Measurements from ENCODE around the gene ZNF827. TPM values are rescaled to one million over a fixed set of nuclear protein-coding genes. Genes with fewer than 3 reads are reported as not detected.

The ZNF827 gene
- total and polyA plus RNA-seq, 3 experiments from 2014 or later = 6.9 to 32.5 (median 32.2) TPM

DNA sequence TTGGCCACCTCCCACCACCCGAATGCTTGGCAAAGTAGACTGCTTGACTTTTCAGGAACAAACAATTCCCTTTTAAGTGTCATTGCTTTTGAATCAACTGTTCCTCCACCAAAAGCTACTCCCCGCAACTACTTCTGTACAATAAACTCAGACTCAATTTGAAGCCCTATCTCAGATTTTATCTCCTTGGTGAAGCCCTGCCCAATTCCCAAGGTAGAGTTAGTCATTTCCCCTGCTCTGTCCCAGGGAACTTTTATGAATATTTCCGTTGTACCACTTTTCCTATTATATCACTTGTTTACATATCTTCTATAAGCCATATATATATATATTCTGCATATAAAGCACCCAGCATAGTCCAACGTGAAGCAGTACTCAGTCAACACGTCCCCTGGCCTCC is 155.9 kb downstream of the ZNF827 start:
- H3K36me3 Mint-ChIP-seq = peaks cover 20 to 56% (median 31%) of the 10 kb centered on the region in 3 donors
- peak overlapping the region in 3 of 8 donors; percentile 30 to 92 (median 55) for H3K27ac Mint-ChIP-seq
- Histone ChIP-seq H3K4me3 (ENCODE audit: low read length) (no peak overlapping the region), H3K27ac (ENCODE audit: low read depth, low read length) (no peak overlapping the region), H3K36me3 (ENCODE audit: insufficient read depth, low read length) (no peaks in the 10 kb centered on the region), H3K27me3 (ENCODE audit: insufficient read depth, low read length, poor library complexity, severe bottlenecking) (no peaks in the 10 kb centered on the region), H3K4me1 (ENCODE audit: insufficient read depth, low read length) (no peaks in the 10 kb centered on the region), H3K9me3 (ENCODE audit: low read length) (no peaks in the 10 kb centered on the region)
- POLR2A ChIA-PET = no interaction called here
- H3K4me3 Mint-ChIP-seq = no peak overlapping the region
- peaks cover 0 to 1% of the 10 kb centered on the region in 2 donors for H3K27me3 Mint-ChIP-seq
- peaks cover 0 to 13% (median 0%) of the 10 kb centered on the region in 3 donors for H3K4me1 Mint-ChIP-seq
- CTCF ChIA-PET = no interaction called here
- DNase-seq = no peak
- H3K9me3 Mint-ChIP-seq = no peaks in the 10 kb centered on the region

DNA sequence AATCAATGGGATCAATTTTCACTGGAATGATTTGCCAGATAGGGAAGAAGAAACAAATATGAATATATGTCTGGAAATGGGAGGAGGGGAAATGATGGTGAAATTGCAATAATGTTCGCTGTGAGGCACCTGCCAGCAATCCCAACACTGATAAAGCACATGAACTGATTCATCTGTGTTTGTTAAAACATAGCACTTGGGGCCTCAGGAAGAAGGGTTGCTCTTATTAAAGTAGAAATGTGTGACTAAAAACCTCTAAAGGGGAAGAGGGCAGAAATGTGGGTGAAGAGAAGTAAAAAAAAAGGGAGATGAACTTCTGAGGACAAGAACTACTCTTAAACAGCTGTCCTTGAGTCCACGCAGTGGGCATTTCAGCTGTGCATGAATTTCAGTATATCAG is 157.3 kb downstream of the ZNF827 start:
- Mint-ChIP-seq H3K4me3 (no peak overlapping the region), H3K4me1 (peaks cover 0 to 13% (median 0%) of the 10 kb centered on the region in 3 donors), H3K36me3 (peaks cover 20 to 61% (median 33%) of the 10 kb centered on the region in 3 donors), H3K9me3 (no peaks in the 10 kb centered on the region), H3K27me3 (peaks cover 0 to 1% of the 10 kb centered on the region in 2 donors), H3K27ac (no peak overlapping the region)
- no peaks in the 10 kb centered on the region for H3K27me3 ChIP-seq (ENCODE audit: insufficient read depth, low read length, poor library complexity, severe bottlenecking)
- H3K9me3 ChIP-seq (ENCODE audit: low read length) = no peaks in the 10 kb centered on the region
- no peaks in the 10 kb centered on the region for H3K4me1 ChIP-seq (ENCODE audit: insufficient read depth, low read length)
- ChIA-PET POLR2A (no interaction called here), CTCF (no interaction called here)
- H3K27ac ChIP-seq (ENCODE audit: low read depth, low read length) = no peak overlapping the region
- no peak for DNase-seq
- no peaks in the 10 kb centered on the region for H3K36me3 ChIP-seq (ENCODE audit: insufficient read depth, low read length)
- H3K4me3 ChIP-seq (ENCODE audit: low read length) = no peak overlapping the region

DNA sequence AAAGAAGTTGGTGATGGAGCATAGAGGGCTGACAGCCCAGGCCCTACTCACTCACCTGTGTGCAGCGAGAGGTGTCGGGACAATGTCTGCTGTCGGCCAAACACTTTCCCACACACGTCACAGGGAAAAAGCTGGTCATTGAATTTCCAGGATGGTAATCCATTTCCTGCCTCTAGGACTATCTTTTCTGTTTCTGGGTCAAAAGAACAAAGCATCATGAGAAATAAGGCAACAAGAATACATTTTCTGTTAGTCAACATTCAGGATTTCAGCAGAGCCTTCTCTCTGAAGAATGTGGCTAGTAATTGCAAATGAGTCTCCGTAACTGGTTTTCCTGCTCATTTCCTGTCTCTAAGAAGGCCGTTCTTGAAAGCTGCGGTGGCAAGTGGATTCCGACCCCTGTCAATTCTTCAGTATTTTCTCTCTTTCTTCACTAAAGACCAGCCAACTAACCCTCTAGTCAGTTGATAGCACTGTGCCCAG is 159.3 kb downstream of the ZNF827 start:
- H3K27ac Mint-ChIP-seq = peak overlapping the region in 2 of 8 donors; percentile 43 to 78
- H3K27me3 Mint-ChIP-seq = peaks cover 0 to 1% of the 10 kb centered on the region in 2 donors
- ChIA-PET CTCF (no interaction called here), POLR2A (no interaction called here)
- Histone ChIP-seq H3K9me3 (ENCODE audit: low read length) (no peaks in the 10 kb centered on the region), H3K36me3 (ENCODE audit: insufficient read depth, low read length) (no peaks in the 10 kb centered on the region), H3K4me1 (ENCODE audit: insufficient read depth, low read length) (no peaks in the 10 kb centered on the region), H3K27me3 (ENCODE audit: insufficient read depth, low read length, poor library complexity, severe bottlenecking) (no peaks in the 10 kb centered on the region), H3K27ac (ENCODE audit: low read depth, low read length) (no peak overlapping the region), H3K4me3 (ENCODE audit: low read length) (no peak overlapping the region)
- DNase-seq = no peak
- H3K9me3 Mint-ChIP-seq = no peaks in the 10 kb centered on the region
- H3K4me3 Mint-ChIP-seq = no peak overlapping the region
- peaks cover 0 to 13% (median 0%) of the 10 kb centered on the region in 3 donors for H3K4me1 Mint-ChIP-seq
- peaks cover 18 to 68% (median 29%) of the 10 kb centered on the region in 3 donors for H3K36me3 Mint-ChIP-seq

DNA sequence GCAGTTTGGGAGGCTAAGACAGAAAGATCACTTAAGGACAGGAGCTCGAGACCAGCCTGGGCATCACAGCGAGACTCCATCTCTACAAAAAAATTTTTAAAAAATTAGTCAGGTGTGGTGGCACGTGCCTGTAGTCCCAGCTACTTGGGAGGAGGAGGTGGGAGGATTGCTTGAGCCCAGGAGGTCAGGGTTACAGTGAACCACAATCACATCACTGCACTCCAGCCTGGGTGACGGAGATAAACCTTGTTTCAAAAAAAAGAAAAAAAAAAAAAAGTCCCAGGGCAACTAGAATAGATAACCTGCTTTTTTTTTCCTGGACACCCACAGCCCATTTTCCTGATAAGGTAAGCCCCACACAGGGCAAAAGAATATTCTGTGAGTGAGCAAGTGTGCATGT is 162.4 kb downstream of the ZNF827 start:
- ChIA-PET CTCF (no interaction called here), POLR2A (no interaction called here)
- no peak overlapping the region for H3K4me3 ChIP-seq (ENCODE audit: low read length)
- no peaks in the 10 kb centered on the region for H3K9me3 ChIP-seq (ENCODE audit: low read length)
- DNase-seq = no peak
- H3K27ac ChIP-seq (ENCODE audit: low read depth, low read length) = no peak overlapping the region
- H3K36me3 Mint-ChIP-seq = peaks cover 25 to 81% (median 31%) of the 10 kb centered on the region in 3 donors
- H3K4me3 Mint-ChIP-seq = no peak overlapping the region
- no peaks in the 10 kb centered on the region for H3K27me3 Mint-ChIP-seq
- H3K36me3 ChIP-seq (ENCODE audit: insufficient read depth, low read length) = peaks cover 9% of the 10 kb centered on the region
- H3K4me1 ChIP-seq (ENCODE audit: insufficient read depth, low read length) = no peaks in the 10 kb centered on the region
- no peak overlapping the region for H3K27ac Mint-ChIP-seq
- peaks cover 0 to 4% (median 0%) of the 10 kb centered on the region in 3 donors for H3K4me1 Mint-ChIP-seq
- H3K9me3 Mint-ChIP-seq = no peaks in the 10 kb centered on the region
- H3K27me3 ChIP-seq (ENCODE audit: insufficient read depth, low read length, poor library complexity, severe bottlenecking) = no peaks in the 10 kb centered on the region

DNA sequence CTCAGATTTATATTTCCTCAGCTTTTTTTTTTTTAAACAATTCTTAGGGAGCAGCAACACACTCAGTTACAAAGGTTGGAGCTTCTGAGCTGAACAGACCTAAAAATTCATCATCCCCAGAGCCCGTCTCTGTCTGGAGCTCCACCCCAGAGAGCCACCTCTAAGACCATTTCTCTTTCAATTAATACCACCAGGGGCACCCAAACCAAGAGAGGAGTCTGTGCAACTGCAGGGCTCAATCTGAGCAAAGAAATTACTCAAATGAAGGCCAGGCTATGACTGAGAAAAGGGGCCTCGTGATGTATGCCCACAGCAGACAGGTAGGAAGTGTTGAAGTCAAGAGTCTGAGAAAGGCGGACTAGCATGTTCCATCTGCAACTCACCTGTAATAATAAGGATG is 163.2 kb downstream of the ZNF827 start:
- no peak overlapping the region for H3K4me3 Mint-ChIP-seq
- peaks cover 0 to 3% (median 0%) of the 10 kb centered on the region in 3 donors for H3K4me1 Mint-ChIP-seq
- H3K36me3 ChIP-seq (ENCODE audit: insufficient read depth, low read length) = peaks cover 9% of the 10 kb centered on the region
- no peaks in the 10 kb centered on the region for H3K27me3 ChIP-seq (ENCODE audit: insufficient read depth, low read length, poor library complexity, severe bottlenecking)
- peaks cover 25 to 81% (median 31%) of the 10 kb centered on the region in 3 donors for H3K36me3 Mint-ChIP-seq
- H3K4me3 ChIP-seq (ENCODE audit: low read length) = no peak overlapping the region
- no peaks in the 10 kb centered on the region for H3K27me3 Mint-ChIP-seq
- H3K4me1 ChIP-seq (ENCODE audit: insufficient read depth, low read length) = no peaks in the 10 kb centered on the region
- ChIA-PET POLR2A (no interaction called here), CTCF (no interaction called here)
- H3K27ac ChIP-seq (ENCODE audit: low read depth, low read length) = no peak overlapping the region
- H3K27ac Mint-ChIP-seq = no peak overlapping the region
- H3K9me3 ChIP-seq (ENCODE audit: low read length) = no peaks in the 10 kb centered on the region
- no peaks in the 10 kb centered on the region for H3K9me3 Mint-ChIP-seq
- DNase-seq = no peak

DNA sequence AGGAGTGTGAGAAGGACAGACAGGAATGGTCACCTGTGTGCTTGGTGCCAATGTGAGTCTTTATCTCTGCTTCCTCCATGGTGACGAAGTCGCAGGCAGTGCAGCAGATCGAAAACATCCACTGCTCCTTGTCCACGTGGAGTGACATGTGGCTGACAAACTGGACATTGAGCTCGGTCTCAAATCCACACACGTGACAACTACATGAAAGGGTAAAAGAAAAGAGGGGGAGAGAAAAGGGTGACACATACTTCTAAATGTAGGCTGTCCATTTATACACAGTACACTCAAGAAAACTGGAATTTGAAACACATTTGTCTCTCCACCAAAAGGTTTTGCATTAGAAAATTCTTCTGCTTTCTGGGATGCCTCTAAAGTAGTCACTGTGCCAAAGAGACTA is 164.2 kb downstream of the ZNF827 start:
- POLR2A ChIA-PET = no interaction called here

DNA sequence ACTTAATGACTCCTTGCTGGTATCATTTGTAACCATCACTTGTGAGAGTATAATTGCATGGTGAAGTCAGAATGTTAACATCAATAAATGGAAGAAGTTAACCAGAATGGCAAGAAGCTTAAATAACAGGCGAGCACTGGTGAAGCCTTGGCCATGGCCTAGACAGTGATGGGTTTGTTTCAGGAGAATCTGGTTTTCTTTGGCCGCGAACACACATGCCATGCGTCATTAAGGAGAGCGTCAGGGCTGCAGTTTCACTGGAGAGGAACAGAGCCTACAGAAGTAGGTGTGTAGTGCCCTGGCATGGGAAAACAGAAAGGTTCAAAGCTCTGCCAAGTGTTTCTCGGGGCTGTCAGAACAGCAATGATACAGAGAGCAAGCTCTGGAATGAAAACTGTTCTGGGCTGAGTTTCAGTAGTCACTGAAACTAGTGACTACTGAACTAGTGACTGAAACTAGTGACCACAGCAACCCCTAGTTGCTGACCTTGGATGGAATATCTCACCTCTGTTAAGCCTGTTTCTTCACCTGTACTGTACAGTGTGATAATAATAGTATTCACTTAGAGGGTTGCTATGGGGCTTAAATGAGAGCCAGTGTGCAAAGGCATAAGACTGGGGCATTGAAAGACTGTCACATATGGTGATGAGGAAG is 164.9 kb downstream of the ZNF827 start:
- H3K9me3 ChIP-seq (ENCODE audit: low read length) = no peaks in the 10 kb centered on the region
- no peaks in the 10 kb centered on the region for H3K27me3 Mint-ChIP-seq
- H3K4me3 ChIP-seq (ENCODE audit: low read length) = no peak overlapping the region
- POLR2A ChIA-PET = no interaction called here
- H3K4me1 ChIP-seq (ENCODE audit: insufficient read depth, low read length) = no peaks in the 10 kb centered on the region
- no peak overlapping the region for H3K27ac ChIP-seq (ENCODE audit: low read depth, low read length)
- CTCF ChIA-PET = no interaction called here
- H3K27me3 ChIP-seq (ENCODE audit: insufficient read depth, low read length, poor library complexity, severe bottlenecking) = no peaks in the 10 kb centered on the region
- H3K36me3 ChIP-seq (ENCODE audit: insufficient read depth, low read length) = peaks cover 9% of the 10 kb centered on the region
- H3K27ac Mint-ChIP-seq = peak overlapping the region in 1 of 8 donors; percentile 11
- H3K4me3 Mint-ChIP-seq = no peak overlapping the region
- no peak for DNase-seq
- peaks cover 25 to 76% (median 26%) of the 10 kb centered on the region in 3 donors for H3K36me3 Mint-ChIP-seq
- H3K9me3 Mint-ChIP-seq = no peaks in the 10 kb centered on the region
- H3K4me1 Mint-ChIP-seq = no peaks in the 10 kb centered on the region

More for the DNA sequence above, 164.2 kb downstream of the ZNF827 start:
- peaks cover 0 to 2% (median 0%) of the 10 kb centered on the region in 3 donors for H3K4me1 Mint-ChIP-seq
- no peaks in the 10 kb centered on the region for H3K27me3 Mint-ChIP-seq
- H3K4me1 ChIP-seq (ENCODE audit: insufficient read depth, low read length) = no peaks in the 10 kb centered on the region
- H3K36me3 ChIP-seq (ENCODE audit: insufficient read depth, low read length) = peaks cover 9% of the 10 kb centered on the region
- H3K27ac ChIP-seq (ENCODE audit: low read depth, low read length) = no peak overlapping the region
- no peak overlapping the region for H3K4me3 ChIP-seq (ENCODE audit: low read length)
- H3K27me3 ChIP-seq (ENCODE audit: insufficient read depth, low read length, poor library complexity, severe bottlenecking) = no peaks in the 10 kb centered on the region
- H3K9me3 ChIP-seq (ENCODE audit: low read length) = no peaks in the 10 kb centered on the region
- H3K9me3 Mint-ChIP-seq = no peaks in the 10 kb centered on the region
- CTCF ChIA-PET = no interaction called here
- H3K4me3 Mint-ChIP-seq = no peak overlapping the region
- DNase-seq = no peak
- H3K36me3 Mint-ChIP-seq = peaks cover 24 to 78% (median 31%) of the 10 kb centered on the region in 3 donors
- H3K27ac Mint-ChIP-seq = peak overlapping the region in 1 of 8 donors; percentile 33

DNA sequence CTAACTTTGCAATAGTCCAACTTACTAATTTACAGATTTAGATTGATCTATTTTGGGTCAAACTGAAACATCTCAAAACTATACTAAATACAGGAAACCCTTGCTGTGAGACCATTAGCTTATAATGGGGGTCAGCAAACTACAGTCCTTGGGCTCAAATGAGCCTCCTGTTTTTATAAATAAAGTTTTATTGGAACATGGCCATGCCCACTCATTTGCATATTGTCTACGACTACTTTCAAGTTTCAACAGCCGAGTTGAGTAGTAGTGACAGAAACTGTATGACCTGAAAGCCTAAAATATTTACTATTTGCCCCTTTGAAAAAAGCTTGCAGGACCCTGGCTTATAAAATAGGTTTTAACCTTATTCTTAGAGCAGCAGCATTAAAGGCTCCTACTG is 166.3 kb downstream of the ZNF827 start:
- Mint-ChIP-seq H3K27ac (no peak overlapping the region), H3K4me3 (no peak overlapping the region)

More for the DNA sequence above, 166.3 kb downstream of the ZNF827 start:
- Histone ChIP-seq H3K4me3 (ENCODE audit: low read length) (no peak overlapping the region), H3K4me1 (ENCODE audit: insufficient read depth, low read length) (no peaks in the 10 kb centered on the region), H3K9me3 (ENCODE audit: low read length) (no peaks in the 10 kb centered on the region), H3K27ac (ENCODE audit: low read depth, low read length) (no peak overlapping the region), H3K27me3 (ENCODE audit: insufficient read depth, low read length, poor library complexity, severe bottlenecking) (no peaks in the 10 kb centered on the region), H3K36me3 (ENCODE audit: insufficient read depth, low read length) (peaks cover 9% of the 10 kb centered on the region)
- Mint-ChIP-seq H3K9me3 (no peaks in the 10 kb centered on the region), H3K27me3 (no peaks in the 10 kb centered on the region), H3K36me3 (peaks cover 26 to 77% (median 27%) of the 10 kb centered on the region in 3 donors), H3K4me1 (no peaks in the 10 kb centered on the region)
- no peak for DNase-seq
- CTCF ChIA-PET = no interaction called here
- POLR2A ChIA-PET = no interaction called here
